Measurements from ENCODE around the gene SMARCD1.
A peak's percentile ranks its signal among the peaks of the same experiment; 100 is the strongest.

SMARCD1 gene

DNA sequence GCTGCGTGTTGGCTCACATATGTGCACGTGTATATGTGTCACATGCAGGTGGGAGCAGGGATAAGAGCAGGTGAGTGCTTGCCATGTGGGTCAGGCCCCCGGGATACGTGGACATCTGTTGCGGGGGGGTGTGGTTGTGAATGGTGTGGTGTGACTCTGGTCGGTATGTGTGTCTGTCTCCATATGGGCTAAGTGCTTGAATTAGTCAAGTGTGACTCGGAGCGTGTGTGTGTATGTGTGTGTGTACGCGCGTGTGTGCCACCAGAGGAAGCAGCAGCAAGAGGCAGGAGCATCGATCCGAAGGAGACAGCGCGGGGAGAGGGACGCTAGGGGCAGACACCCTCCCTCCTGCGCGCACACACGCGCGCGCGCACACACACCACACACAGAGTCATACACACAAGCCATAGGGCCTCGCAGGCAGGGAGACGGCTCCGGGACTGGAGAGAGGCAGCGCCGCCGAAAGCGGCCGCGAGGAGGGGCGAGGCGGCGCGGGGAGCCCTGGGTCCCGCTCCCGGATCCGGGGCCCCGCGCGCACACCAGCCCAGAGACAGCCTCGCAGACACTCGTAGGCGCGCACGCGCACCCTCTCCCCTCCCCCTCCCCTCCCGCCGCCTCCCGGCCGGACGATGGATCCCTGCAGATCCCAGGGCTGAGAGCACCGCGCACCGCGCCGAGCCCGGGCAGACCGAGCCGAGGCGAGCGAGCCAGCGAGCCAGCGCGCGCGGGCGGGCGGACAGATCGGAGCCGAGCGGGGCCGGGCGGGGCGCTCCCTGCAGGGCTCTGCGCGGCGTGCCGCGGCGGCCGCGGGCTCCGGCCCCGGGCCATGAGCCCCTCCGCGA, 27.9 kb upstream of the SMARCD1 start, which contains the start of gene ASIC1:
Gene ASIC1 (plus strand): TSS at position 597 of the 842 bp plus-strand sequence. CDS start 1,171 bp downstream, outside the sequence.
- no peak for DNase-seq (ENCODE audit: low spot score)

GRCh38 chr12:50057896-50058670, 27.1 kb upstream of the SMARCD1 start:
- DNase-seq (ENCODE audit: low spot score): no peak

- no peak for DNase-seq (ENCODE audit: low spot score)
These were observed 26.3 kb upstream of the SMARCD1 start for GRCh38 chr12:50058743-50059312.

DNA sequence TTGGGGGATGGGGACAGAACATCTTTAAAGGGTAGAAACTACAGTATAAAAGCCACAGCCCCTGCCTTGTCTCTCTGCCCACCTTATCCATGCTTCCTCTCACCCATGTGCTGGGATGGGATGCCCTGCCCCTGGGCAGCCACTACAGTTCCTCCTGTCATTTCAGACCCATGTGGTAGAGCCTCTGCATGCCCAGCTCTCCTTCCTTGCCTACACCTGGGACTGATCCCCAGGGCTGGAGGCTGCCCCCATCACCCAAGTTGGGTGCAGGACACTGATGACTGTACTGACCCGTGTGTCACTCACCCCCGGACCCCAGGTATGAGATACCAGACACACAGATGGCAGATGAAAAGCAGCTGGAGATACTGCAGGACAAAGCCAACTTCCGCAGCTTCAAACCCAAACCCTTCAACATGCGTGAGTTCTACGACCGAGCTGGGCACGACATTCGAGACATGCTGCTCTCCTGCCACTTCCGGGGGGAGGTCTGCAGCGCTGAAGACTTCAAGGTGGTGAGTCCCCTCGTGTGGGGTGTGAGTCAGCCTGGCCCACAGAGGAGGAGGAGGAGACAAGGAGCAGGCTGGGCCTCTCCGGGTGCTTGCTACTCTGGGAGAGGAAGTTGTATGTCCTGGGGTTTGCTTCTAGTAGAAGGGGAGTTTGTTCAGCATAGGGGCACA, 25.6 kb upstream of the SMARCD1 start:
- DNase-seq (ENCODE audit: low spot score): no peak

GRCh38 chr12:50060120-50060468, 25.0 kb upstream of the SMARCD1 start:
- no peak for DNase-seq (ENCODE audit: low spot score)

DNA sequence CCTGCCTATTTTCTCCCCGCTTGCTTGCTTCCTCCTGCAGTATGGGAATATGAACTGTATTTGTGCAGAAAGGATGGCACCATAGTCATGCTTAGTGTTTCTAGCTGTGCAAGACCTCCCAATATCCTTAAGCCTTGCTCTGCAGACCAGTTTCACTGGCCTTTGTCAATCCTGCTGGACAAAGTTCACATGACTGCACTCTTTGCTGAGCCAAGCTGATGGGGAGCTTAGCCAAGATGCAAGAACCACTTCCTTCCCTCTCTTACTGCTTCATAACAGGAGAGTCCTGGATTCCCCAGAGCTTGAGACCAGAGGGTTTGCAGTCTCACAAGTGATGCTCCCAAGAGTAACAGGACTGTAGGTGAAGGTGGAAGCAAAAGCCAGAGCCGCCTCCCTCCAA, 24.0 kb upstream of the SMARCD1 start:
- no peak for DNase-seq (ENCODE audit: low spot score)

- no peak for DNase-seq (ENCODE audit: low spot score)
These were observed 23.0 kb upstream of the SMARCD1 start for GRCh38 chr12:50061946-50062686.

GRCh38 chr12:50062728-50063460, 22.2 kb upstream of the SMARCD1 start:
- no peak for DNase-seq (ENCODE audit: low spot score)

DNA sequence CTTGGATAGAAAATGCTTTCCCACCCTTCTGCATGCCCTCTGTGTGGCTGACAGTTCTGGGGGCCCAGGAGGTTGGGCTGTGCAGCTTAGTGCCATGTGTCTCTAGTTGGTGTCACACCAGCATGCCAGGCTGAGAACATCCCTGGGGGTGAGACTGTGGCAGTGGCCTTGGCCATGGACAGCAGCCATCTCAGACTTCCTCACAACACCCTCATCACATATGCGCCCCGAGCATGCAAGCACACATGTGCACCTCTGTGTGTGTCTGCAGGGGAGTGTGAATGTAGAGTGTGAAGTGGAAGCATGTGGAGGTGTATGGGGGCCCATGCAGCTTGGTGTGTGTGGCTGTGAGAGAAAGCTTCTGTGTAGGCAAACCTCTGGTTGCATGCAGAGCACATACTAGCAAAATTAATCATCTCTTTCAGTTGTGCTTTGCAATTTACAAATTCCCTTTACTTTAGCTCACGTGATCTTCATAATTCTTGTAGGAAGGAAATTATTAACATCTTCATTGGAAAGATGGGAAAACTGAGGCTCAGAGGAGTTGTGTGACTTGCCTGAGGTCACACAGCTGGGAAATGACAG, 19.3 kb upstream of the SMARCD1 start:
- no peak for DNase-seq (ENCODE audit: low spot score)

DNA sequence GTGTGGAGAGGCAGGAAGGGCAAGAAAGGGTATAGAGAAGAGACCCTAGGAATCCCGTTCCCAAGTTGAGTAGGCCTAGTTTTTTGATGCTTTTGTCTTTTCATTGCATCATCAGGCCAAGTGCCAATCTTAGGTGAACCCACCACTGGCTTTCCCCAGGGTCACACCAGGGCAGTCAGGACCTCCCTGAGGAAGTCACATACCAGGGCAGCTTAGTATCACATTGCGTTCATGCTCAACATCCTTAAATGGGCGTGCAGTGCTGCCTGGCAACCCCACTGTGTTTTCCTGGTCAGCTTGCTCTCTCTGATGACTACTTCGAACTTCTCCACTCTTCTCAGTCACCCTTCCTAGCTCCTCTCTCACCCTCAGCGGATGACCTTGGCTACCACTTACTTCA, 18.7 kb upstream of the SMARCD1 start:
- no peak for DNase-seq (ENCODE audit: low spot score)

GRCh38 chr12:50069069-50069468, 16.1 kb upstream of the SMARCD1 start:
- no peak for DNase-seq (ENCODE audit: low spot score)

- no peak for DNase-seq (ENCODE audit: low spot score)
These were observed 15.6 kb upstream of the SMARCD1 start for GRCh38 chr12:50069539-50069938.

DNA sequence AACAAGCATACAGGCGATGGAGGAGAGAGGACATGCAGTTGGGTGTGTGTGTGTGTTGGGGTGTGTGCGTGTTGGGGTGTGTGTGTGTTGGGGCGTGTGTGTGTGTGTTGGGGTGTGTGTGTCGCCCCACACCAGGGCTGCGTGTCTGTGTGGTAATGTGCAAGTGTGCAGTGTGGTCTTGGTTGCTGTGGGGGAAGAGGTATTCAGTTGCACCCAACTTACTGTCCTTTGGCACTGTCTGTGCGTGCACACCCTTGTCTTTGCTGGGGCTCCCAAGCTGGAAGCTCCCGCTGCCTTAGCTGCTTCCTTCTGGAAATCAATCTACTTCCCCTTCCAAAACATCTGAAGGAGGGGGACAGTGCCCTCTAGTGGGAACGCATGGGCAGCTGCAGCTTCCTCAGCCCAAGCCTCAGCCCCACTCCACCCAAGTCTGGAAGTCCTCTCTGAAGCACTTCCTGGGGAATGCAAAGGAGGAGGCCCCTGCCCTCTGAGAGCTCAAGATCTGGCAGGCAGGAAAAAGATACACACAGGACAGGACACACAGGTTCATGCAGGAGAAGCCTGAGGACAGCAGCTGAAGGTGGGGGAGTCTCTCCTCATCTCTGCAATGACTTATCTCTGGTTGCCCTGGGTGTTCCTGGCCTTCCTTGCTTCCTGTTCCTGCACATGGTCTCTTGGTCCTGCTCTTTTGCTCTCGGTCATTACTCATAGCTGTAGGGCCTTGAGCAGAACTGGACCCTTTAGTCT, 14.7 kb upstream of the SMARCD1 start:
- peak; percentile 79 for DNase-seq (ENCODE audit: low spot score)

DNA sequence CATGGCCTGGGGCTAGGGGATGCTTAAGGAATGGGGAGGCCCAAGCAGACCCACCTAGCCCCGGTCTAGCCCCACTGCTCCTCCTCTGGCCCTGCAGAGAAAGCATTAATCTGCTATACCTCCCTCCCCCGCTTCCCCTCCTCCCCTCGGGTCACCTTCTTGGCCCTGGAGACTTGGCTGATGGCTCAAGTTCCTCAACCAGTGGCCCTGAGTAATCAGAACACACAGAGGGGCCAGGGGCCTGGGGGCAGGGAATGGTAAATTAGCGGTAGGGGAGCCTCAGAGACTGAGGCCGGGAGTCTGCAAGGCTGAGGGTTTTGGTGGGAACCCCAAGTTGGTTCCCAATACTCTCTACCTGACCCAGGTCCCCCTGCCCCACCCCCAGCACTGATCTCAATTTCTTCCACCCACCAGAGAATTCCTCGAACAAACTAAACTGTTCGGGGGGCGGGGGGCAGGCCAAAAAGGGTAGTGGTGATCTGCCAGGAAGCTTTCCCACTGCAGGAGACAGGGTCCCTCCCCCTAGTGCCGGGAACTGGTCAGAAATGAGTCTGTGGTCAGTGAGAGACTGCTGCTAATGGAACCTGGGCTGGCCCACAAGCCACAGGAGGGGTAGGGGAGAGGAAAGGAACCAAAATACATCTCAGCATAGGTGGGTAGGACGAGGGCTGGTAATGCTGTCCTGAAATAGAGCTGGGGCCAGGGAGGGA, 12.8 kb upstream of the SMARCD1 start:
- DNase-seq (ENCODE audit: low spot score): no peak

- DNase-seq (ENCODE audit: low spot score): no peak
These were observed 11.9 kb upstream of the SMARCD1 start for GRCh38 chr12:50073206-50073605.

GRCh38 chr12:50073712-50074111, 11.4 kb upstream of the SMARCD1 start:
- no peak for DNase-seq (ENCODE audit: low spot score)

DNA sequence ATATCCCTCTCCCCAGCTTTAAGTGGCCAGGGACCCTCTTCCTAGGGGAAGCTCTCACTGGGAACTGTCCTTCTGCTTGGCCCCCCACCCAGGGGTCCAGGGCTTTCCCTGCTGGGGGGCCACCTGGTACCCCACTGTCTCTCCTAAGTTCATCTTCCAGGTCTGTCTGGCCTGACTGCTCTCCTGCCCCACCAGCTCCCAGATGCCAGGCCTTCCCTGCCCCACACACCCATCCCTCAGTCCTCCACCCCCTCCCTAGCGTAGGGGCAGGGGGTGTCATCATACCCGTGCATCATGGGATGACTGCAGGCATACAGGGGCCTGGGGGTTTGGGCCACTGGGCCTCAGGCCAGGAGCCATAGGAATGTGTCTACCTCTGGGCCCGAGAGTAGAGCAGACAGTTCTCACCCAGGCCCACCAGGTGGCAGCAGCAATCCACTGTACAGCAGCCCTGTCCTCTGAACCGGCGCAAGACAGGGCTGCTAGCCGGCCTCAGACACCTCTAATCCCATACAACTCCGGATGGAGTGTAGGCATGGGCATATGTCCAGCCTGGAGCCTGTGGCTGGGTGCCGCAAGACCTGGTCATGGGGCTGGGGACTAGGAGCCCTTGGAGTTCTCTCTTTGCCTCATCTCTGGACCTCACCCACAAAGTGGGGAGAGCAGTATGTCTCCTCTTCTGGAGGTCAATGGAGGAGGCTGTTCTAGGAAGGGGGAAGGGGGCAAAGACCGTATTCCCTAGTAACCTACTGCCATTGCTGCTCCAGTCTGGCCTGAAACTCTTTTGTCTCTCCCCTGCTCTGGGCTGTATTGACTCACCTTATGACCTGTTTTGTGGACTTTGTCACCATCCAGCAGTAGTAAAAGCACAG, 10.0 kb upstream of the SMARCD1 start:
- peak; percentile 87 for DNase-seq (ENCODE audit: low spot score)

GRCh38 chr12:50075808-50076170, 9.4 kb upstream of the SMARCD1 start:
- DNase-seq (ENCODE audit: low spot score): no peak

Measured in NAMALWA (cell line).